ENCODE data around the gene IMPACT.

Gene IMPACT

GRCh38 chr18:24397131-24397693 lies 29.3 kb upstream of the IMPACT start:
- Histone ChIP-seq H3K4ac (ENCODE audit: low read depth, low read length) (peak overlapping the region; percentile 5), H2BK5ac (ENCODE audit: low read depth, low read length, poor library complexity) (peak overlapping the region; percentile 48), H3K4me2 (ENCODE audit: low read length) (peak overlapping the region; percentile 71), H2AFZ (ENCODE audit: insufficient read depth, low read length, poor library complexity) (peak overlapping the region; percentile 68), H2BK12ac (ENCODE audit: low read length) (peak overlapping the region; percentile 1), H4K91ac (ENCODE audit: low read depth, low read length) (peak overlapping the region; percentile 56), H3K27ac (ENCODE audit: low read depth, low read length) (peak overlapping the region; percentile 58), H3K9ac (ENCODE audit: low read length) (peak overlapping the region; percentile 42), H2BK120ac (ENCODE audit: insufficient read depth, low read length, poor library complexity) (peak overlapping the region; percentile 72), H3K14ac (ENCODE audit: low read length) (peak overlapping the region; percentile 74), H3K27me3 (ENCODE audit: insufficient read depth, low read length) (no peaks in the 10 kb centered on the region), H3K4me1 (ENCODE audit: control insufficient read depth in 1 of 2, insufficient read depth in 2 of 2, low read length in 2 of 2) (peaks cover 5 to 10% of the 10 kb centered on the region in 2 experiments), H3K79me1 (ENCODE audit: low read length) (peaks cover 5% of the 10 kb centered on the region), H3K36me3 (ENCODE audit: control insufficient read depth in 1 of 2, insufficient read depth in 2 of 2, low read length in 2 of 2) (no peaks in the 10 kb centered on the region), H4K12ac (ENCODE audit: low read depth, low read length) (peak overlapping the region; percentile 72), H2AK5ac (ENCODE audit: low read length) (no peak overlapping the region), H3K4me3 (ENCODE audit: low read depth, low read length) (peak overlapping the region; percentile 86), H3K79me2 (ENCODE audit: control insufficient read depth, insufficient read depth, low read length, poor library complexity) (peaks cover 6% of the 10 kb centered on the region), H3K9me3 (ENCODE audit: insufficient read depth, low read depth, low read length) (no peaks in the 10 kb centered on the region), H4K8ac (ENCODE audit: low read depth, low read length) (peak overlapping the region; percentile 72), H3K23ac (ENCODE audit: low read length) (no peak overlapping the region), H3K18ac (ENCODE audit: low read length) (peak overlapping the region; percentile 55)
- DNase-seq, result peak; percentile 30 to 64
- no CpG with 5 or more reads among the region's 50 CpGs for WGBS (ENCODE audit: extremely low coverage, insufficient coverage, insufficient read length)

- Histone ChIP-seq H3K36me3 (ENCODE audit: control insufficient read depth in 1 of 2, insufficient read depth in 2 of 2, low read length in 2 of 2) (no peaks in the 10 kb centered on the region), H3K4me2 (ENCODE audit: low read length) (peak within 1 kb of the TSS; percentile 71), H3K14ac (ENCODE audit: low read length) (peak within 1 kb of the TSS; percentile 74), H3K79me2 (ENCODE audit: control insufficient read depth, insufficient read depth, low read length, poor library complexity) (peaks cover 6% of the 10 kb centered on the region), H4K12ac (ENCODE audit: low read depth, low read length) (peak within 1 kb of the TSS; percentile 72), H2BK5ac (ENCODE audit: low read depth, low read length, poor library complexity) (peak within 1 kb of the TSS; percentile 75), H2AFZ (ENCODE audit: insufficient read depth, low read length, poor library complexity) (peak within 1 kb of the TSS; percentile 68), H3K4ac (ENCODE audit: low read depth, low read length) (peak within 1 kb of the TSS; percentile 5), H3K27me3 (ENCODE audit: insufficient read depth, low read length) (no peaks in the 10 kb centered on the region), H3K79me1 (ENCODE audit: low read length) (peaks cover 5% of the 10 kb centered on the region), H2AK5ac (ENCODE audit: low read length) (no peak within 1 kb of the TSS), H3K9ac (ENCODE audit: low read length) (peak within 1 kb of the TSS; percentile 42), H2BK120ac (ENCODE audit: insufficient read depth, low read length, poor library complexity) (peak within 1 kb of the TSS; percentile 72), H2BK12ac (ENCODE audit: low read length) (peak within 1 kb of the TSS; percentile 1), H3K9me3 (ENCODE audit: insufficient read depth, low read depth, low read length) (no peaks in the 10 kb centered on the region), H3K23ac (ENCODE audit: low read length) (no peak within 1 kb of the TSS), H3K4me1 (ENCODE audit: control insufficient read depth in 1 of 2, insufficient read depth in 2 of 2, low read length in 2 of 2) (peaks cover 5 to 10% of the 10 kb centered on the region in 2 experiments), H4K8ac (ENCODE audit: low read depth, low read length) (peak within 1 kb of the TSS; percentile 72), H3K27ac (ENCODE audit: low read depth, low read length) (peak within 1 kb of the TSS; percentile 88), H3K4me3 (ENCODE audit: low read depth, low read length) (peak within 1 kb of the TSS; percentile 86), H4K91ac (ENCODE audit: low read depth, low read length) (peak within 1 kb of the TSS; percentile 56), H3K18ac (ENCODE audit: low read length) (peak within 1 kb of the TSS; percentile 55)
- WGBS (ENCODE audit: extremely low coverage, insufficient coverage, insufficient read length), result no CpG with 5 or more reads among the region's 55 CpGs
- peak; percentile 98 for DNase-seq
These were observed 28.6 kb upstream of the IMPACT start, which contains the start of gene OSBPL1A for GRCh38 chr18:24397694-24398368. TSS of gene OSBPL1A (minus strand) at chr18:24397824. CDS start at chr18:24377533, 20,291 bp downstream.

GRCh38 chr18:24398540-24398939 lies 27.9 kb upstream of the IMPACT start:
- H2AK5ac ChIP-seq (ENCODE audit: low read length), result no peak overlapping the region
- WGBS (ENCODE audit: extremely low coverage, insufficient coverage, insufficient read length), result no CpG with 5 or more reads among the region's 15 CpGs
- H3K4me2 ChIP-seq (ENCODE audit: low read length), result peak overlapping the region; percentile 61
- H2BK12ac ChIP-seq (ENCODE audit: low read length), result no peak overlapping the region
- peak overlapping the region; percentile 5 for H2BK120ac ChIP-seq (ENCODE audit: insufficient read depth, low read length, poor library complexity)
- H3K4me1 ChIP-seq (ENCODE audit: control insufficient read depth in 1 of 2, insufficient read depth in 2 of 2, low read length in 2 of 2), result peaks cover 7 to 12% of the 10 kb centered on the region in 2 experiments
- peak overlapping the region; percentile 88 for H3K27ac ChIP-seq (ENCODE audit: low read depth, low read length)
- no peak overlapping the region for H3K9ac ChIP-seq (ENCODE audit: low read length)
- peaks cover 6% of the 10 kb centered on the region for H3K79me2 ChIP-seq (ENCODE audit: control insufficient read depth, insufficient read depth, low read length, poor library complexity)
- no peak overlapping the region for H4K12ac ChIP-seq (ENCODE audit: low read depth, low read length)
- no peak overlapping the region for H3K4ac ChIP-seq (ENCODE audit: low read depth, low read length)
- no peak overlapping the region for H3K23ac ChIP-seq (ENCODE audit: low read length)
- no peaks in the 10 kb centered on the region for H3K9me3 ChIP-seq (ENCODE audit: insufficient read depth, low read depth, low read length)
- H3K18ac ChIP-seq (ENCODE audit: low read length), result no peak overlapping the region
- H3K14ac ChIP-seq (ENCODE audit: low read length), result no peak overlapping the region
- H2BK5ac ChIP-seq (ENCODE audit: low read depth, low read length, poor library complexity), result peak overlapping the region; percentile 75
- DNase-seq, result peak in 1 of 2 donors; percentile 12
- no peaks in the 10 kb centered on the region for H3K27me3 ChIP-seq (ENCODE audit: insufficient read depth, low read length)
- H4K8ac ChIP-seq (ENCODE audit: low read depth, low read length), result peak overlapping the region; percentile 69
- no peak overlapping the region for H4K91ac ChIP-seq (ENCODE audit: low read depth, low read length)
- H3K79me1 ChIP-seq (ENCODE audit: low read length), result peaks cover 5% of the 10 kb centered on the region
- no peak overlapping the region for H3K4me3 ChIP-seq (ENCODE audit: low read depth, low read length)
- no peak overlapping the region for H2AFZ ChIP-seq (ENCODE audit: insufficient read depth, low read length, poor library complexity)
- no peaks in the 10 kb centered on the region for H3K36me3 ChIP-seq (ENCODE audit: control insufficient read depth in 1 of 2, insufficient read depth in 2 of 2, low read length in 2 of 2)

GRCh38 chr18:24400587-24400986 lies 25.9 kb upstream of the IMPACT start:
- Histone ChIP-seq H3K27me3 (ENCODE audit: insufficient read depth, low read length) (no peaks in the 10 kb centered on the region), H3K9me3 (ENCODE audit: insufficient read depth, low read depth, low read length) (no peaks in the 10 kb centered on the region), H3K4me3 (ENCODE audit: low read depth, low read length) (no peak overlapping the region), H3K4me2 (ENCODE audit: low read length) (no peak overlapping the region), H2BK120ac (ENCODE audit: insufficient read depth, low read length, poor library complexity) (no peak overlapping the region), H4K8ac (ENCODE audit: low read depth, low read length) (no peak overlapping the region), H3K4me1 (ENCODE audit: control insufficient read depth in 1 of 2, insufficient read depth in 2 of 2, low read length in 2 of 2) (peaks cover 7 to 12% of the 10 kb centered on the region in 2 experiments), H4K91ac (ENCODE audit: low read depth, low read length) (no peak overlapping the region), H3K23ac (ENCODE audit: low read length) (no peak overlapping the region), H3K27ac (ENCODE audit: low read depth, low read length) (no peak overlapping the region), H2AFZ (ENCODE audit: insufficient read depth, low read length, poor library complexity) (no peak overlapping the region), H3K79me2 (ENCODE audit: control insufficient read depth, insufficient read depth, low read length, poor library complexity) (peaks cover 6% of the 10 kb centered on the region), H2BK5ac (ENCODE audit: low read depth, low read length, poor library complexity) (no peak overlapping the region), H3K9ac (ENCODE audit: low read length) (no peak overlapping the region), H2BK12ac (ENCODE audit: low read length) (no peak overlapping the region), H4K12ac (ENCODE audit: low read depth, low read length) (no peak overlapping the region), H3K18ac (ENCODE audit: low read length) (no peak overlapping the region), H2AK5ac (ENCODE audit: low read length) (no peak overlapping the region), H3K79me1 (ENCODE audit: low read length) (peaks cover 5% of the 10 kb centered on the region), H3K4ac (ENCODE audit: low read depth, low read length) (no peak overlapping the region), H3K14ac (ENCODE audit: low read length) (no peak overlapping the region), H3K36me3 (ENCODE audit: control insufficient read depth in 1 of 2, insufficient read depth in 2 of 2, low read length in 2 of 2) (no peaks in the 10 kb centered on the region)
- no CpG with 5 or more reads among the region's 2 CpGs for WGBS (ENCODE audit: extremely low coverage, insufficient coverage, insufficient read length)
- DNase-seq, result no peak

All from trophoblast cell (in vitro differentiated cells and primary cell).